Brain microvascular endothelial cell (primary cell): Measurements from ENCODE around the gene MAML3.

Experiments
- DNase-seq: peaks from one replicate; pipeline ENCODE4 v3.0.0-alpha.2; 2020
- H3K27ac ChIP-seq: fragments of 250-450 bp; sonication (Bioruptor Pico); 2 replicates; pipeline ENCODE4 v1.5.1; 2020; ENCODE audit warnings: mild to moderate bottlenecking, moderate library complexity
- H3K27me3 ChIP-seq: fragments of 250-450 bp; sonication (Bioruptor Pico); replicated peaks from 2 replicates; pipeline ENCODE4 v1.5.1; 2020; ENCODE audit warnings: mild to moderate bottlenecking
- H3K36me3 ChIP-seq: fragments of 250-450 bp; sonication (Bioruptor Pico); replicated peaks from 2 replicates; pipeline ENCODE4 v1.5.1; 2020; ENCODE audit warnings: mild to moderate bottlenecking
- H3K4me3 ChIP-seq: 2 replicates; pipeline ENCODE4 v1.5.1; 2011; ENCODE audit warnings: low read depth, mild to moderate bottlenecking, control low read depth, low read length, moderate library complexity
- CTCF ChIP-seq: IDR thresholded peaks from 2 replicates; pipeline ENCODE4 v1.5.1; 2011; ENCODE audit warnings: low read depth, mild to moderate bottlenecking, moderate library complexity, low read length, control low read depth, inconsistent platforms; ENCODE audit errors: missing control alignments
- in situ Hi-C: cut with HindIII; loops from 2 replicates; pipeline ENCODE4 v1.10.0; 2017; ENCODE audit warnings: low sequenced_read_pairs, low pct_ligation_motif_present

MAML3 gene

GRCh38 chr4:140005699-140006098, 148.3 kb downstream of the MAML3 start:
- no peak overlapping the region for H3K27ac ChIP-seq
- H3K27me3 ChIP-seq, result no peaks in the 10 kb centered on the region
- H3K36me3 ChIP-seq, result no peaks in the 10 kb centered on the region
- H3K4me3 ChIP-seq, result no peak overlapping the region
- TF ChIP-seq CTCF, result no peak
- DNase-seq, result no peak
- in situ Hi-C loops, result no loop called here

DNA sequence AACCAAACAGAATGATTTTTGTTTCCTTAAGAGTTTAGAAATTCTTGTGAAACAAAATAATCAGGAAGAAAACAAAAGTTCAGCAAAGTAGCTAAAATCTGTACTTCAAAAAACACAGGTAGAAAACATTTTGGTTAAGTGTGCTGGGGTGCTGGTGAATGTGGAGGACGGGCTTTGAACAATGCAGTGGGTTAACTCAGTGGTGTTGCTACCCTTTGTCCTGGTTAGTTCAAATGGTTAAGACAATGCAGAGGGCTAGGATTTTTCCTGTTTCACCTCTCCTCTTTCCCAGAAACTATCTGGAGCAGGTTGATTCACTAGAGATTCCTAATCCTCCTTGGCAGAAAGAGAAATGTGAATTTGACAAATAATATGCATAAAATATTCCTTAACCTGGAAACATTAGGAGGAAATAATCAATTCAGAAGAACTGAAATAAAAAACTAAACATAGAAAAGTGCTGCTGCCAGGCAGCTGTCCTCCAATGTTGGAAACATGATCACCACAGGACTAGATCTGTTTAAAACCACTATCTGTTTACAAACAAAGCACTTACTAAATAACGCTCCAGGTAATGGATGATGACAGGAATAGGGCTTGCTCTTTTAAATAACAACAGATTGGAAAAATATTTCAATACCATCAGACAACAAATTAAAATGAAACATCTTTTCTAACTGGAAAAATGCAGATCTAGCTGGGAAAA, 148.9 kb downstream of the MAML3 start:
- Histone ChIP-seq H3K36me3 (no peaks in the 10 kb centered on the region), H3K27ac (no peak overlapping the region), H3K4me3 (peak overlapping the region; percentile 44), H3K27me3 (no peaks in the 10 kb centered on the region)
- in situ Hi-C loops, result no loop called here
- no peak for DNase-seq
- TF ChIP-seq CTCF, result no peak

DNA sequence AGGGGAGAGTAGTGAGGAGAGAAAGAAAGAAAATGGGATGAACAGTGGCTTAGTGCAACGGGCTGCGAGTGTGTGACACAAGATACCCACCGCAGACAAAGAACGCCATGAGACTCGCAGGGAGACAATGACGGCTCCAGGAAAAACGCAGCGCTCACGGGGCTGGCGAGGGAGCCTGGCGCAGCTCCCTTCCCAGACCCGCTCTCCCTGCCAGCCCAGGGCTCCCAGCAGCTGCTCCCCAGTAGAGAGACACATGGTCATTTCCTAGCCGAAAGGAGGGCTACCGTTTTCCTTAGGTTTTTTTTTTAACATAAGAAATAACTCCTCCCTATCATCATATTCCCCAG, 149.5 kb downstream of the MAML3 start:
- in situ Hi-C loops, result no loop called here
- no peak for TF ChIP-seq CTCF
- no peaks in the 10 kb centered on the region for H3K27me3 ChIP-seq
- H3K4me3 ChIP-seq, result peak overlapping the region; percentile 44
- H3K27ac ChIP-seq, result no peak overlapping the region
- no peaks in the 10 kb centered on the region for H3K36me3 ChIP-seq
- peak; percentile 38 for DNase-seq

DNA sequence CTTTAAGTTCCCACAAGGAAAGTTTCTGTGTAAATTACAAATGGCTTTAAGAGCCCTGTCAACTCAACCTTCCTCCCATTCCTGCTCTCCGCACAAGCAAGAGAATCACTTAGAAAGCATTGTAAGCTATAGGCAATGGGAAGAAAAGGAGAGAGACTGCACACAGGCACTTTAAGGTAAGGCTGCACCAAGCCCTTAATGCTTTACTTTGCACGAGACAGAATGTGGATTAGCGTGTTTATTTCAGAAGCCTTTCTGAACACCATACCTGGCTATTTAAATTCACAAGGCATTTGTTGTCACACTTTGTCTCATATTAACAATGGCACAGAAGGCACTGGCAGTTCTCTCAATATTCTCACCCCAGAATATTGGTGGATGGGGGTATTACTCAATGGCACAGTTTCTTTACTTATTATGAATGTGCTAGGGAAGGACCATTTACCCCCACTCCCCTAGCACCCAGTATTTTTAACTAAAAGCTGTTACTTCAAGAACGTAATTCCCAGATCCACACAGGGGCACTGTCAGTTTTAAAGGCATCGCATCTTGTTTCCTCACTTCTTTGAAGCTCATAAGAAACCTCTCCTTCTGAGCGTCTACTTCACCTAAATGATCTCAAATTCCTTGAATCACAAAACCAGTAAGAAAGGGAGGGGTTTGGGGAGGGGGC, 150.0 kb downstream of the MAML3 start:
- no peaks in the 10 kb centered on the region for H3K27me3 ChIP-seq
- DNase-seq, result no peak
- H3K27ac ChIP-seq, result no peak overlapping the region
- no peaks in the 10 kb centered on the region for H3K36me3 ChIP-seq
- no peak for TF ChIP-seq CTCF
- in situ Hi-C loops, result no loop called here
- peak overlapping the region; percentile 44 for H3K4me3 ChIP-seq

DNA sequence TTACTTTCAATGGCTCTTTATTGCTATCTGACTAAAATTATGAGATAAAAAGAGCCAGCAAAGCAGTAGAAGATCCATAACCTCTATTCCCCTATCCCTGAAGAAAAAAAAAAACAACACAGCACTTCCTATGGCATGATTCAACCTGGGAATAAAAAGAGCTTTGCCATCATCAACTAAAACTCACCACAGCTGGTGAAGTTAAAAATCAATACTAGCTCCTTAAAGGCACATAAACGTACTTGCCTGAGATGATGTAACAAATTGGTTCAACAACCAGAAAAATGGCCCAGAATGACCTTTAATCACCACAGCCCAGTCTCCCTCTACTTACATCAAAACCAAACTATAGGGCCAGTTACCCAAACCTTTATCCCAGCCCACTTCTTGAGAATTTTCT, 153.8 kb downstream of the MAML3 start:
- DNase-seq, result no peak
- in situ Hi-C loops, result no loop called here
- no peak for TF ChIP-seq CTCF
- H3K27ac ChIP-seq, result no peak overlapping the region
- no peak overlapping the region for H3K4me3 ChIP-seq
- H3K36me3 ChIP-seq, result no peaks in the 10 kb centered on the region
- no peaks in the 10 kb centered on the region for H3K27me3 ChIP-seq
